Measurements from ENCODE around the gene SLC26A11. TPM values are rescaled to one million over a fixed set of nuclear protein-coding genes. Genes with fewer than 3 reads are reported as not detected.

The SLC26A11 gene
- total RNA-seq, 4 donors from 2014 or later, result 2.6 to 3.3 (median 3.1) TPM

GRCh38 chr17:80286638-80286960 lies 66.4 kb downstream of the SLC26A11 start:
- Histone ChIP-seq H3K27ac (no peak overlapping the region), H3K9me3 (no peaks in the 10 kb centered on the region), H3K36me3 (peaks cover 5 to 42% of the 10 kb centered on the region in 2 donors), H3K4me3 (no peak overlapping the region), H3K27me3 (no peaks in the 10 kb centered on the region), H3K4me1 (peaks cover 0 to 8% of the 10 kb centered on the region in 2 donors)
- in situ Hi-C loops (cut with MboI; ENCODE audit: low sequenced_read_pairs in 4 of 4), result no loop called here
- no peak for ATAC-seq
- intact Hi-C loops (cut with DNase I; ENCODE audit: low total_unique reads), result no loop called here
- TF ChIP-seq CTCF (IDR thresholded peaks at IDR 0.05 in 4 of 5, conservative IDR thresholded peaks at IDR 0.05 in 1 of 5), result no peak
- TF ChIP-seq POLR2A (IDR thresholded peaks at IDR 0.05), result no peak
- no peak for DNase-seq

- Histone ChIP-seq H3K27ac (no peak overlapping the region), H3K27me3 (no peaks in the 10 kb centered on the region), H3K4me1 (peaks cover 0 to 8% of the 10 kb centered on the region in 2 donors), H3K9me3 (no peaks in the 10 kb centered on the region), H3K4me3 (no peak overlapping the region), H3K36me3 (peaks cover 7 to 46% of the 10 kb centered on the region in 2 donors)
- DNase-seq (no peak), ATAC-seq (no peak)
- TF ChIP-seq CTCF (IDR thresholded peaks at IDR 0.05 in 4 of 5, conservative IDR thresholded peaks at IDR 0.05 in 1 of 5) (no peak), POLR2A (IDR thresholded peaks at IDR 0.05) (no peak)
- intact Hi-C loops (cut with DNase I; ENCODE audit: low total_unique reads), result no loop called here
- in situ Hi-C loops (cut with MboI; ENCODE audit: low sequenced_read_pairs in 4 of 4), result no loop called here
Measured at GRCh38 chr17:80287038-80287437, 66.8 kb downstream of the SLC26A11 start.

GRCh38 chr17:80287806-80288567 lies 67.8 kb downstream of the SLC26A11 start:
- ATAC-seq (no peak), DNase-seq (no peak)
- H3K36me3 ChIP-seq, result peaks cover 7 to 56% of the 10 kb centered on the region in 2 donors

GRCh38 chr17:80289616-80290015 lies 69.4 kb downstream of the SLC26A11 start:
- ATAC-seq, result no peak
- Histone ChIP-seq H3K4me1 (no peaks in the 10 kb centered on the region), H3K9me3 (no peaks in the 10 kb centered on the region), H3K36me3 (peaks cover 7 to 69% of the 10 kb centered on the region in 2 donors), H3K4me3 (no peak overlapping the region), H3K27me3 (no peaks in the 10 kb centered on the region), H3K27ac (no peak overlapping the region)
- intact Hi-C loops (cut with DNase I; ENCODE audit: low total_unique reads) (no loop called here), in situ Hi-C loops (cut with MboI; ENCODE audit: low sequenced_read_pairs in 4 of 4) (no loop called here)
- no peak for TF ChIP-seq POLR2A (IDR thresholded peaks at IDR 0.05)
- TF ChIP-seq CTCF (IDR thresholded peaks at IDR 0.05 in 4 of 5, conservative IDR thresholded peaks at IDR 0.05 in 1 of 5), result no peak
- DNase-seq, result no peak

More at GRCh38 chr17:80287806-80288567, 67.8 kb downstream of the SLC26A11 start:
- Histone ChIP-seq H3K27ac (no peak overlapping the region), H3K27me3 (no peaks in the 10 kb centered on the region), H3K4me1 (peaks cover 0 to 8% of the 10 kb centered on the region in 2 donors), H3K4me3 (no peak overlapping the region), H3K9me3 (no peaks in the 10 kb centered on the region)
- intact Hi-C loops (cut with DNase I; ENCODE audit: low total_unique reads), result no loop called here
- TF ChIP-seq POLR2A (IDR thresholded peaks at IDR 0.05), result no peak
- TF ChIP-seq CTCF (IDR thresholded peaks at IDR 0.05 in 4 of 5, conservative IDR thresholded peaks at IDR 0.05 in 1 of 5), result no peak
- in situ Hi-C loops (cut with MboI; ENCODE audit: low sequenced_read_pairs in 4 of 4), result no loop called here

Measured in gastrocnemius medialis (tissue), 4 donors.